Uterus (tissue), 2 donors: ENCODE measurements around the gene GASK1A.

Experiments used
- CTCF ChIP-seq, 4 experiments: fragments of 200-600 bp in 2 of 4; fragments of 450-650 bp in 2 of 4; sonication (generic) in 2 of 4; IDR thresholded peaks; one replicate each; pipeline ENCODE4 v1.5.1; 2016 to 2019; ENCODE audit warnings: antibody characterized with exemption in 4 of 4, mild to moderate bottlenecking in 2 of 4, moderate library complexity in 1 of 4
- POLR2A ChIP-seq, 2 donors: fragments of 450-650 bp; IDR thresholded peaks; one replicate each; pipeline ENCODE4 v1.6.1; 2016; ENCODE audit warnings: antibody characterized with exemption in 2 of 2, mild to moderate bottlenecking in 1 of 2, moderate library complexity in 1 of 2

DNA sequence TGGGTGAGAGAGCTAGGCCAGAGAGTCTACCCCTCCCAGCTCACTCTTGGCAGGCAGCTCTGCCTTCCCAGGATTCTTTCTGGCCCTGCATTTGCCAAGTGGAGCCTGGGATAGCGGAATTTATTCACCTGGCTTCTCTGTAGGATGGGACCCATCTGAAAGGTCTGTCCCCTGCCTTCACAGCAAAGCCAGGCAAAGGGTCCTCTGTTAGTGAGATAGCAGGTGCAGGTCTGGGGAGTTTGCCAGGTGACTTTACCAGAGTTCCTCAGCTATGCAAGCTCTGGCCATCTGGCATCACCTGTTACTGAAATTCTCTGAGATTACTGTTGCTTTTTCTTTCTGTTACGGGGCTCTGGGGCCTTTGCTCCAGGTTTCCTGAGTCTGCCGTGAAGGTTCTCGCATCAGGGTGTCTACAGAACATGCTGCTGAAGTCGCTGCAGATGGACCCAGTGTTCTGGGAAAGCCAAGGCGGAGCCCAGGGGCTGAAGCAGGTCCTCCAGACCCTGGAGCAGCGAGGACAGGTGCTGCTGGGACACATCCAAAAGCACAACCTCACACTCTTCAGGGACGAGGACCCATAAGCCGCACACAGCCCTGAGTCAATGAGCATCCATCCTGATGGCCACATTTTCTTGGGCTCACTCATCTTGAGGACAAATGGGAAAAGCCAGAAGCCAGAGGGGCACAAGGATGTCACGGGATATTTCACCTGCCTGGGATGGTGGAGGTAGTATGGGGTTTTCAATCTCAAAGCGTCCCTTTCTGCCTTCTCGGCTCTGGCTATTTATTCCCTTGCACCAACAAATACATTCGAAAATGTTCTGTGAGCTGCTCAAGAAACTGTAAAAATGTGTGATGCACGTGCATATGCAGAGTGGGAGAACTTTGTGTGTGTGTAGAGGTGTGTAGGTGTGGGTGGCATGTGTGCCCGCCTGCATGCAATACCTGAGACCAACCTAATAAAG, 77.0 kb downstream of the GASK1A start:
- TF ChIP-seq CTCF (IDR thresholded peaks at IDR 0.05), result no peak
- TF ChIP-seq POLR2A (IDR thresholded peaks at IDR 0.05), result no peak
